ENCODE measurements around the gene GNPAT.
"Not testable (repeated sequence)": the region's sequence is repeated elsewhere in the genome, so short reads cannot be mapped to it uniquely, and the experiment has no call there.

Gene GNPAT

DNA sequence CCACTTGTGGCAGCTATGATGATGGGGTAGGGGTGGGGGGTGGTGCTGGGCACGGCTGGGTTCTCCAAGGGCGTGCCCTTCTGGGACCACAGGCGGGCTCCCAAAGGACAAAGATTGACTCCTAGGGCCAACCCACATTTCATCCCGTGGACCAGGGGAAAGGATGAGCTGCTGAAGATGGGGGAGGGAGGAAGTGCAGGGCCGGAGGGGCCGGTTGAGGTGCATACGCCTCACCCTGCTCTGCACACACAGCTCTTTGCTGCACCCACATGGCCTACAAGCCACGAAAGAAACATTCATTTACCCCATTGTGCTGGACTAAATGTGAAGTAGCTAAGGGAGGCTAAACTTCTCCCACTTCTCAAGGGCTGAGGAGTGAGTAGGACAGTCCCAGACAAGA lies 34.2 kb upstream of the GNPAT start:
- CTCF ChIA-PET: interaction anchor here (0.6 to 1.8 kb wide), 7 partner anchors 9 to 414 kb away, joined by 3 to 8 read pairs (median 5); partner anchors contain the start of gene ARV1
- POLR2A ChIA-PET (ENCODE audit: low non-redundant PET): no interaction called here
- TF ChIP-seq CTCF (conservative IDR thresholded peaks at IDR 0.05; ENCODE audit: low read depth): no peak
- no peak overlapping the region for H3K27ac ChIP-seq
- DNase-seq (ENCODE audit: low spot score): no peak

DNA sequence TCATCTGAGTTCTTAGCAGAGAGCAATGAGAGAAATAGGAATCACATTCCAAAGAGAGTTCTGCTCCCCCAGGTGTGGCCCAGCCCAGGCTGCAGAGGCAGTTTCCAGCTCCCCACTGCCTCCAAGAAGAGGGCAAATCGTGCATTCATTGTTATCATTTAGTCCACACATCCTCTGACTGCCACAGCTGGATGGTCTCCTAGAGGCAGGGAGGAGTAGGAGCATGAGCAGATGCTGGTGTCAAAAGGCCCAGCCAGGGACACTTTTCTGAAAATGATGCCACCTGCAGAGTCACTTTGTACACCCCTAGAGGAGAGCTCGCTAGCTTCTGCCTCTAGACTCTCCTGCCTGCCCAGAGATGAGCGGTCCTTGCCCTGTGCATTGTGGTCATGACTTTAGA lies 33.6 kb upstream of the GNPAT start:
- ChIA-PET POLR2A (ENCODE audit: low non-redundant PET) (no interaction called here), CTCF (interaction anchor here (0.6 to 1.8 kb wide), 5 partner anchors 9 to 410 kb away, joined by 3 to 8 read pairs (median 5); partner anchors contain the start of gene ARV1)
- no peak for TF ChIP-seq CTCF (conservative IDR thresholded peaks at IDR 0.05; ENCODE audit: low read depth)
- DNase-seq (ENCODE audit: low spot score): no peak
- H3K27ac ChIP-seq: no peak overlapping the region

- POLR2A ChIA-PET (ENCODE audit: low non-redundant PET): no interaction called here
- no peak overlapping the region for H3K27ac ChIP-seq
- DNase-seq (ENCODE audit: low spot score): no peak
- CTCF ChIA-PET: interaction anchor here (0.5 to 0.6 kb wide), 2 partner anchors 9 to 411 kb away, joined by 3 read pairs; no protein-coding TSS in a partner anchor
- no peak for TF ChIP-seq CTCF (conservative IDR thresholded peaks at IDR 0.05; ENCODE audit: low read depth)
Measured at GRCh38 chr1:231208980-231209379, 32.0 kb upstream of the GNPAT start.

GRCh38 chr1:231209531-231209930 lies 31.5 kb upstream of the GNPAT start:
- TF ChIP-seq CTCF (conservative IDR thresholded peaks at IDR 0.05; ENCODE audit: low read depth): no peak
- ChIA-PET POLR2A (ENCODE audit: low non-redundant PET) (interaction anchor here (1.1 kb wide), 1 partner anchor 340 kb away, joined by 5 read pairs; no protein-coding TSS in a partner anchor), CTCF (interaction anchor here (0.5 kb wide), 1 partner anchor 9 kb away, joined by 3 read pairs; no protein-coding TSS in a partner anchor)
- DNase-seq (ENCODE audit: low spot score): no peak
- H3K27ac ChIP-seq: no peak overlapping the region

DNA sequence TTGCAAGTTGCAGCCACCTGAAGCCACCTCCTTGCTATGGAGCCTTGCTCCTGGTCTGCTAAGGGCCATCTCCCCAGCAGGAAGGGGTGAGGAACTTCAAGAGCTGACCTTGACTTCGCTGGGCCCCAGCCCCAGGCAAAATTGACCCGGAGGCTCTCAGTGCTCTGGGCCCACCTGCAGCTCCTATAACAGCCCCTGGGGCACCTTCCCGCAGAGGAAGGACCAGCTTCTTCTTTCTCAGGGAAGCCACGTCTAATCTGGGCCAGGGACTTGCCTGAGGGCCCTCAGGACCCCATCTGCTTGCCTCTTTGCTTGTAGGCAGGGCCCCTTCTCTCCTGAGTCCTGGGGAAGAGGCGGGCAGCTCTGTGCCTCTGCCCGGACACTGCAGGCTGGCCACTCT lies 30.9 kb upstream of the GNPAT start:
- H3K27ac ChIP-seq: no peak overlapping the region
- CTCF ChIA-PET: no interaction called here
- POLR2A ChIA-PET (ENCODE audit: low non-redundant PET): interaction anchor here (1.1 kb wide), 1 partner anchor 341 kb away, joined by 5 read pairs; no protein-coding TSS in a partner anchor
- DNase-seq (ENCODE audit: low spot score): no peak
- no peak for TF ChIP-seq CTCF (conservative IDR thresholded peaks at IDR 0.05; ENCODE audit: low read depth)

- DNase-seq (ENCODE audit: low spot score): peak; percentile 82
- POLR2A ChIA-PET (ENCODE audit: low non-redundant PET): no interaction called here
- CTCF ChIA-PET: interaction anchor here (0.5 to 1.1 kb wide), 8 partner anchors 9 to 413 kb away, joined by 3 to 5 read pairs (median 4); partner anchors contain the start of gene ARV1
- TF ChIP-seq CTCF (conservative IDR thresholded peaks at IDR 0.05; ENCODE audit: low read depth): peak; percentile 86
- no peak overlapping the region for H3K27ac ChIP-seq
Measured at GRCh38 chr1:231211005-231211857, 29.8 kb upstream of the GNPAT start.

- POLR2A ChIA-PET (ENCODE audit: low non-redundant PET); DNase-seq (ENCODE audit: low spot score); H3K27ac ChIP-seq: not testable (repeated sequence)
- CTCF ChIA-PET: interaction anchor here (0.9 kb wide), 1 partner anchor 414 kb away, joined by 5 read pairs; no protein-coding TSS in a partner anchor
Measured at GRCh38 chr1:231212301-231212700, 28.7 kb upstream of the GNPAT start.

All from RWPE1 (cell line).